ENCODE measurements around the gene VWA5B2.
"Not testable (repeated sequence)": the region's sequence is repeated elsewhere in the genome, so short reads cannot be mapped to it uniquely, and the experiment has no call there.

The VWA5B2 gene

DNA sequence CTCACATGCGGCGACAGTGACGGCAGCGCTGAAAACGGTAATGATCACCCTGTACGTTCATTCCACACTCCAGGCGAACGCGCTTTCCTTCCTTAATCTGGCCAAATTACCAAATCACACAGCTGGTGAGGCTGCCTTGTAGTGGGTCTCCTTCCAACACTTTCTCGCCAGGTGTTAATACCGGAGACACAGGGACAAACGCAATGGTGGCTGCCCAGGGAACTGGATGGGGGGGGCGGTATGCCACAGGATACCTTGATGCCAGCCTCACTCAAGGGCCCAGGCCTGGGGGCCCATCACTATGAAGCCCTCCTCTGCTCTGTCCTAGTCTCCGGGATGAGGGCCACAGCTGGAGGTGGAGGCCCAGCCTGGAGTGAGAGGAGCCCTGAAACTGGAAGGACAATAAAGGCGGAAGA lies 33.4 kb downstream of the VWA5B2 start:
- peaks cover 9% of the 10 kb centered on the region for H3K36me3 Mint-ChIP-seq
- no peaks in the 10 kb centered on the region for H3K9me3 Mint-ChIP-seq (ENCODE audit: low read depth)
- H3K27me3 Mint-ChIP-seq: peaks cover 19% of the 10 kb centered on the region
- H3K27ac Mint-ChIP-seq: no peak overlapping the region
- peaks cover 15% of the 10 kb centered on the region for H3K4me1 Mint-ChIP-seq (ENCODE audit: low read depth)
- peak overlapping the region; percentile 78 for H3K4me3 Mint-ChIP-seq

DNA sequence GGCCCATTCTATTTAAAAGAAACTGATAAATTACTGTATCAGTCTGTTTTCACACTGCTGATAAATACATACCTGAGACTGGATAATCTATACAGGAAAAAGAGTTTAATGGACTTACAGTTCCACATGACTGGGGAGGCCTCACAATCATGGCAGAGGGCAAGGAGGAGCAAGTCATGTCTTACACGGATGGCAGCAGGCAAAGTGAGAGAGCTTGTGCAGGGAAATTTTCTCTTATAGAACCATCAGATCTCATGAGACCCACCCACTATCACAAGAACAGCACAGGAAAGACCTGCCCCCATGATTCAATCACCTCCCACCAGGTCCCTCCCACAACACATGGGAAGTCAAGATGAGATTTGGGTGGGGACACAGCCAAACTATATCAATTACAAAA lies 37.9 kb downstream of the VWA5B2 start:
- H3K36me3 Mint-ChIP-seq; H3K27ac Mint-ChIP-seq; H3K4me3 Mint-ChIP-seq; H3K4me1 Mint-ChIP-seq (ENCODE audit: low read depth); H3K9me3 Mint-ChIP-seq (ENCODE audit: low read depth): not testable (repeated sequence)
- peaks cover 12% of the 10 kb centered on the region for H3K27me3 Mint-ChIP-seq

DNA sequence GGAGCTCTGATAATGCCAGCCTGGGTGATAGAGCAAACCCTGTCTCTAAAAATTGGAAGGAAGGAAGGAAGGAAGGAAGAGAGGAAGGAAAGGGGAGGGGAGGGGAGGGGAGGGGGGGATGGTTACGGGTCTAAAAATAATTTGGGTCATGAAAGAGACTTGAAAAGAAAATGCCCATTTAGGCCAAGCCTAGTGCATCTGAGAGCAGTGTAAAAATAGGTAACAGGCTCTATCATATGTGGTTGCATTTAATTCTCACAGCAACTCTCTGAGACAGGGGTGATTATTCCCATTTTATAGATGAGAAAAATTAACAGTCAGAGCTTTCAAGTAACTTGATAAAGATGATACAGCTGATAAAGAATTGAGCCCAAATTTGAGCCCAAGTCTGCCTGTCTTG lies 42.9 kb downstream of the VWA5B2 start:
- H3K27ac Mint-ChIP-seq: no peak overlapping the region
- H3K27me3 Mint-ChIP-seq: peaks cover 20% of the 10 kb centered on the region
- no peaks in the 10 kb centered on the region for H3K9me3 Mint-ChIP-seq (ENCODE audit: low read depth)
- peaks cover 5% of the 10 kb centered on the region for H3K36me3 Mint-ChIP-seq
- H3K4me3 Mint-ChIP-seq: no peak overlapping the region
- peaks cover 8% of the 10 kb centered on the region for H3K4me1 Mint-ChIP-seq (ENCODE audit: low read depth)

DNA sequence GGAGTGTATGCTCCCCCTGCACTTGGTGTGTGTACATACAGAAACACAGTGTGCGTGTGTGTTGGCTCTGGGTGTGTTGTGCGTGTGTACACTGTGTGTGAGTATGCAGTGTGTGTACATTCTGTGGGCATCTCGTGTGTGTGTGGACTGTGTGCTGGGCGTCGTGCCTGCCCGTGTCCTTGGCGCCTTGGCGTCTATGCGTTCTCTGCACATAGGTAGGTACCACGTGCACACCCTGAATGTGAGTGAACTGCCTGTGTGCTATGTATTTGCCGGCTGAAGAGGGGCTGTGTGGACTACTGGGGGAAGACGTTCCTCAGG lies 46.0 kb downstream of the VWA5B2 start:
- Mint-ChIP-seq H3K36me3 (peaks cover 3% of the 10 kb centered on the region), H3K27ac (no peak overlapping the region), H3K4me3 (peak overlapping the region; percentile 46), H3K4me1 (ENCODE audit: low read depth) (peaks cover 8% of the 10 kb centered on the region), H3K27me3 (peaks cover 23% of the 10 kb centered on the region), H3K9me3 (ENCODE audit: low read depth) (no peaks in the 10 kb centered on the region)

DNA sequence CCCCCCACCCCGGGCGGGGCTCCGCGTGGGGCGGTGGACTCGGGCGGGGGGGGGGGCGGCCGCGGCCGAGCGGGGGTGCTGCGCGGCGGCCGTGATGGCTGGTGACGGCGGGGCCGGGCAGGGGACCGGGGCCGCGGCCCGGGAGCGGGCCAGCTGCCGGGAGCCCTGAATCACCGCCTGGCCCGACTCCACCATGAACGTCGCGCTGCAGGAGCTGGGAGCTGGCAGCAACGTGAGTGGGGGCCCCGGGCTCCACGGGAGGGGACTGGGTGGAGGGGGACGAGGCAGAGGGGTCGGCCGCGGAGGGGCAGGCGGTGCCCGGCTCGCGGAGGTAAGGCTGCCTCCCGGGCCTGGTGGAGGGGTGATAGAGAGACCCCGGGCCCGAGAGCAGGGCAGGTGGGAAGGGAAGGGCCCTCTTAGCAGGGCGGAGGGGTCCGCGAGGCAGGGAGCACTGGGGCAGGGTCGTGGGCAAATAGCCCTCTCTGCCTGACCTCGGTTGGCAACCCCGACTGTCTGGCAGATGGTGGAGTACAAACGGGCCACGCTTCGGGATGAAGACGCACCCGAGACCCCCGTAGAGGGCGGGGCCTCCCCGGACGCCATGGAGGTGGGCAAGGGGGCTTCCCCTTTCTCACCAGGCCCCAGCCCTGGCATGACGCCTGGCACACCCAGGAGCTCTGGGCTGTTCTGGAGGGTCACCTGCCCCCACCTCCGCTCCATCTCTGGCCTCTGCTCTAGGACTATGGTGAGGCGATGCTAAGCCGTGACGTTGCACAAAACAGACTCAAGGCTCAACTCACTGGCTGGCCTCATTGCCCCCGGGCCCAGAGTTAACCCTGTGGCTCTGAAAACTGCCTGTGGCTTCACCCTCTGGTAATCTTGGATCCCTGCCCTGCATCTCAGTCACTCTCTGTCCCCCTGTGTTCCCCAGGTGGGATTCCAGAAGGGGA lies 46.9 kb downstream of the VWA5B2 start, which contains the start of gene ECE2:
Gene ECE2 (plus strand): TSS at position 62 of the 950 bp plus-strand sequence. CDS start 132 bp downstream, at position 194.
- Mint-ChIP-seq H3K4me1 (ENCODE audit: low read depth) (peaks cover 8% of the 10 kb centered on the region), H3K27ac (no peak within 1 kb of the TSS), H3K9me3 (ENCODE audit: low read depth) (no peaks in the 10 kb centered on the region), H3K4me3 (peak within 1 kb of the TSS; percentile 46), H3K36me3 (peaks cover 3% of the 10 kb centered on the region), H3K27me3 (peaks cover 23% of the 10 kb centered on the region)

DNA sequence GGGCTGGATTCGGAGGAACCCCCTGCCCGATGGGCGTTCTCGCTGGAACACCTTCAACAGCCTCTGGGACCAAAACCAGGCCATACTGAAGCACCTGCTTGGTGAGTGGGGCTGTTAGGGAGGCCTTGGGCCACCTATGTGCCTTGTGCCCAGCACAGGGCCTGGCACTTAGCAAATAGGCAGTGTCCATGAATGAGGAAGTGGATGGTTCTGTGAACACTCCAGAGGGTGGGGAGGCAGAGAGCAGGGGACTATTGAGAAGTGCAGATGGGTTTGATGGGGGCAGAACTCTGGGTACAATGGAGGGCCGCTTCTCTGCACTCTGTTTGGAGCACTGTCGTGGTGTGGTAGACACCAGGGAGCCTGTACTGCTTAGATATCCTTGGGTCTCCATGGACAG lies 48.0 kb downstream of the VWA5B2 start:
- H3K36me3 Mint-ChIP-seq: peaks cover 3% of the 10 kb centered on the region
- H3K9me3 Mint-ChIP-seq (ENCODE audit: low read depth): no peaks in the 10 kb centered on the region
- peaks cover 8% of the 10 kb centered on the region for H3K4me1 Mint-ChIP-seq (ENCODE audit: low read depth)
- no peak overlapping the region for H3K27ac Mint-ChIP-seq
- peaks cover 23% of the 10 kb centered on the region for H3K27me3 Mint-ChIP-seq
- H3K4me3 Mint-ChIP-seq: no peak overlapping the region

DNA sequence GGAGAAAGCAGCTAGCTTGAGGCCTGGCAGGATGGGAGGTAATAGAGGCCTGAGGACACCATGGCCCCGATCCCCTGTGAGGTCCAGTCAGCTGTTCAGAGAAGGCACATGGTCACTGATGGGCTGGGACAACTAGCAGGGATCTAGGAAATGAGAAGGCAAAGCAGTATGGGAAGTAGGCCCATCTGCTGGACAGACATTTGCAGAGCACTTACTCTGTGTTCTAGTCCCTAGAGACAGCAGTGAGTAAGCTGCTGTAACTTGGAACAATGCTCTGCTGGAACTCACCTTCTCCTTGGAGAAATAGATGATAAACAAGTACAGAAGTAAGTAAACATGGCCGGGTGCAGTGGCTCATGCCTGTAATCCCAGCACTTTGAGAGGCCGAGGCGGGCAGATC lies 53.6 kb downstream of the VWA5B2 start:
- Mint-ChIP-seq H3K36me3 (no peaks in the 10 kb centered on the region), H3K27ac (no peak overlapping the region), H3K4me3 (no peak overlapping the region), H3K4me1 (ENCODE audit: low read depth) (no peaks in the 10 kb centered on the region), H3K9me3 (ENCODE audit: low read depth) (no peaks in the 10 kb centered on the region), H3K27me3 (peaks cover 10% of the 10 kb centered on the region)

DNA sequence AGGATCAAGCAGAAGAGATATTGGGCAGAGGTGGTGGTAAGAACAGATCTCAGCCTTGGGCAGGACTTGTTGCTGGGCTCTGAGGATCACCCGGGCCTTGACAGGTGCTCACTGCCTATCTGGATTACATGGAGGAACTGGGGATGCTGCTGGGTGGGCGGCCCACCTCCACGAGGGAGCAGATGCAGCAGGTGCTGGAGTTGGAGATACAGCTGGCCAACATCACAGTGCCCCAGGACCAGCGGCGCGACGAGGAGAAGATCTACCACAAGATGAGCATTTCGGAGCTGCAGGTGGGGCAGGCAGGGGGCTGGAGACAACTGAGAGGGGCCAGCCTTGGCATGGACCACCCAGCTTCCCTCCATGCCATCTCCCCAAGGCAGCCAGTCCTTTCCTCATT lies 54.3 kb downstream of the VWA5B2 start:
- H3K9me3 Mint-ChIP-seq (ENCODE audit: low read depth): no peaks in the 10 kb centered on the region
- H3K36me3 Mint-ChIP-seq: no peaks in the 10 kb centered on the region
- H3K27me3 Mint-ChIP-seq: peaks cover 8% of the 10 kb centered on the region
- no peaks in the 10 kb centered on the region for H3K4me1 Mint-ChIP-seq (ENCODE audit: low read depth)
- H3K4me3 Mint-ChIP-seq: no peak overlapping the region
- H3K27ac Mint-ChIP-seq: no peak overlapping the region

DNA sequence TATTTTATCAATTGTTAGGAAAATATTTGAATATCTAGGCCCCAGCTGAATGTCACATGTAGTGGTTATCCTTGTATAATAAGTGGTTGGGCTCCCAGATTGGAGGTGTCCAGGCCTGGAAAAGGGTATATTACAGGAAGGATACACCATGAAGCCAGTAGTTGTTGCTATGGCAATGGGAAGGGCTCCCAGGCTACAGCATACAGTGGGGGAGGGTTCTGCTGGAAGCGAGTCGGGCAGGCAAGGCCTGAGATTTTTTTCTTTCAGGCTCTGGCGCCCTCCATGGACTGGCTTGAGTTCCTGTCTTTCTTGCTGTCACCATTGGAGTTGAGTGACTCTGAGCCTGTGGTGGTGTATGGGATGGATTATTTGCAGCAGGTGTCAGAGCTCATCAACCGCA lies 55.3 kb downstream of the VWA5B2 start:
- no peaks in the 10 kb centered on the region for H3K9me3 Mint-ChIP-seq (ENCODE audit: low read depth)
- H3K27me3 Mint-ChIP-seq: peaks cover 7% of the 10 kb centered on the region
- no peaks in the 10 kb centered on the region for H3K4me1 Mint-ChIP-seq (ENCODE audit: low read depth)
- H3K27ac Mint-ChIP-seq: no peak overlapping the region
- no peaks in the 10 kb centered on the region for H3K36me3 Mint-ChIP-seq
- H3K4me3 Mint-ChIP-seq: no peak overlapping the region

DNA sequence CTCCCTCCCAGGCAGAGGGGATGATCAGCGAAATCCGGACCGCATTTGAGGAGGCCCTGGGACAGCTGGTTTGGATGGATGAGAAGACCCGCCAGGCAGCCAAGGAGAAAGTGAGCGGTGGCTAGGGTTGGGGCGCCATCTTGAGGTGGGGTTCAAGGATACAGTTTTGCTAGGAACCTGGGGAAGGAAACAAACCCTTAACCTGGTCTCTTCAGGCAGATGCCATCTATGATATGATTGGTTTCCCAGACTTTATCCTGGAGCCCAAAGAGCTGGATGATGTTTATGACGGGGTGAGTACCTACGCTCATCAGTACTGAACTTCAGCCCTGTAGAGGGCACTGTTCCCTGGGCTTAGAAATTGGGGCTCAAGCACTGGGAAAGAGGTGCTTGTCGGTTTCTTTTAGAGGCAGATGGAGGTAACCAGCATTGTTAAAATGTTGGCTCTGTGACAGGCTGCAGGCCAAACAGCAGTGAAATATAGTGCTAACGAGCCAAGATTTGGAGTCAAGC lies 60.1 kb downstream of the VWA5B2 start:
- Mint-ChIP-seq H3K4me3 (no peak overlapping the region), H3K27ac (no peak overlapping the region), H3K36me3 (no peaks in the 10 kb centered on the region), H3K4me1 (ENCODE audit: low read depth) (no peaks in the 10 kb centered on the region), H3K9me3 (ENCODE audit: low read depth) (no peaks in the 10 kb centered on the region), H3K27me3 (peaks cover 7% of the 10 kb centered on the region)

DNA sequence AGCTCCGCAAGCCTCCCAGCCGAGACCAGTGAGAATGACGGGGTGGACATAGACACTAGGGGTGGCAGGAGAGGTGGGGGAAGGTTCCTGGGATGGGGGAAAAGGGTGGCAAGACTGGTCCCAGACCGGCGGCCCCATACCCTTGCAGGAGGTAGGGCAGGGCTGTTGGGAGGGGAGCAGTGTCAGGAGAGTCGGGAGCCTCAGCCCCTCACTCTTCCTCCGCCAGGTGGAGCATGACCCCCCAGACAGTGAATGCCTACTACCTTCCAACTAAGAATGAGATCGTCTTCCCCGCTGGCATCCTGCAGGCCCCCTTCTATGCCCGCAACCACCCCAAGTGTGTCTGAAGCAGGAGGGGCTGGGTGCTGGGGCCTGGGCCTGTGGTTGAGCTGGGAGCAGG lies 60.9 kb downstream of the VWA5B2 start:
- peaks cover 7% of the 10 kb centered on the region for H3K27me3 Mint-ChIP-seq

DNA sequence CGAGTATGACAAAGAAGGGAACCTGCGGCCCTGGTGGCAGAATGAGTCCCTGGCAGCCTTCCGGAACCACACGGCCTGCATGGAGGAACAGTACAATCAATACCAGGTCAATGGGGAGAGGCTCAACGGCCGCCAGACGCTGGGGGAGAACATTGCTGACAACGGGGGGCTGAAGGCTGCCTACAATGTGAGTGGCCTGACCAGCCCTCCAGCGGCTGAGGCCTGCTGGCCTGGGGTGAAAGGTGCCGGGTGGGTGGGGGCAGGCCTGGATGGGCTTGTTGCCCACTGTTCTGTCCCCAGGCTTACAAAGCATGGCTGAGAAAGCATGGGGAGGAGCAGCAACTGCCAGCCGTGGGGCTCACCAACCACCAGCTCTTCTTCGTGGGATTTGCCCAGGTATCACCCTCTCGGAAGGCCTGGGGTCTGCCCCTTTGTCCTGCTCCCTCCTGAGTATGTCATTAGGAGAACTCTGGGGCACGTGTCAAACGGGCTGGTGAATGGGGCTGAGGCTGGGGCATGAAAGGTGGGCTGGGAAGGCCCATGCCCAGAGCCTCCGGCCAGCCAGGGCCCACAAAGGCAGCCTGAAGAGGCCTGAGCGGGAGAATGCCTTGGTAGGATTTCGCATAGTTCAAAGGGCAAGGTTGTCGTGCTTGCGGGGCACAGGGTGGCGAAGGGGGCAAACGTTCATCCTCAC lies 61.8 kb downstream of the VWA5B2 start:
- Mint-ChIP-seq H3K36me3 (no peaks in the 10 kb centered on the region), H3K4me1 (ENCODE audit: low read depth) (no peaks in the 10 kb centered on the region), H3K4me3 (no peak overlapping the region), H3K27me3 (peaks cover 1% of the 10 kb centered on the region), H3K9me3 (ENCODE audit: low read depth) (no peaks in the 10 kb centered on the region), H3K27ac (no peak overlapping the region)

More for the DNA sequence above, 60.9 kb downstream of the VWA5B2 start:
- no peak overlapping the region for H3K4me3 Mint-ChIP-seq
- H3K4me1 Mint-ChIP-seq (ENCODE audit: low read depth): no peaks in the 10 kb centered on the region
- H3K9me3 Mint-ChIP-seq (ENCODE audit: low read depth): no peaks in the 10 kb centered on the region
- H3K27ac Mint-ChIP-seq: no peak overlapping the region
- H3K36me3 Mint-ChIP-seq: no peaks in the 10 kb centered on the region
